OCI-M2 (cell line): ENCODE results near the gene ADGRE3.
A peak's percentile ranks its signal among the peaks of the same experiment; 100 is the strongest.
"Not testable (repeated sequence)": the region's sequence is repeated elsewhere in the genome, so short reads cannot be mapped to it uniquely, and the experiment has no call there.

Experiments used
- DNase-seq: peaks from one replicate; lab custom pipeline; 2025; ENCODE audit not compliant: unreplicated experiment; lab: John Stamatoyannopoulos, UW

The ADGRE3 gene

GRCh38 chr19:14611051-14611450, 63.6 kb downstream of the ADGRE3 start:
- no peak for DNase-seq

DNA sequence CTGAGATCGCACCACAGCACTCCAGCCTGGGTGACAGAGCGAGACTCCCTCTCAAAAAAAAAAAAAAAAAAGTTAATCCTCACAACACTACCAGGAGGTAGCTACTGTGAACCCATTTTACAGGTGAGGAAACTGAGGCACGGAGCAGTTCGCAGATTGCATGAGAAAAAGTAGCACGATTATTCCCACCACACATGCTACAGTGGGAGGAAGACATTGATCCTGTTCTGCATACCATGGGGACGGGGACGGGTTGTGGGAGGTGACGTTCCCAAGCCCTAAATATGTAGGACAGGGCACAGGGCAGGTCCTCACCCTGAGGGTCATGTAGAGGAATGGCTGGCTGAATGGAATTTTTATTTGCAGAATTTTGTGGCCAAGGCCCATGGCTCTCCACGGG, 68.0 kb downstream of the ADGRE3 start:
- DNase-seq: no peak

GRCh38 chr19:14603990-14604387, 70.7 kb downstream of the ADGRE3 start:
- no peak for DNase-seq

DNA sequence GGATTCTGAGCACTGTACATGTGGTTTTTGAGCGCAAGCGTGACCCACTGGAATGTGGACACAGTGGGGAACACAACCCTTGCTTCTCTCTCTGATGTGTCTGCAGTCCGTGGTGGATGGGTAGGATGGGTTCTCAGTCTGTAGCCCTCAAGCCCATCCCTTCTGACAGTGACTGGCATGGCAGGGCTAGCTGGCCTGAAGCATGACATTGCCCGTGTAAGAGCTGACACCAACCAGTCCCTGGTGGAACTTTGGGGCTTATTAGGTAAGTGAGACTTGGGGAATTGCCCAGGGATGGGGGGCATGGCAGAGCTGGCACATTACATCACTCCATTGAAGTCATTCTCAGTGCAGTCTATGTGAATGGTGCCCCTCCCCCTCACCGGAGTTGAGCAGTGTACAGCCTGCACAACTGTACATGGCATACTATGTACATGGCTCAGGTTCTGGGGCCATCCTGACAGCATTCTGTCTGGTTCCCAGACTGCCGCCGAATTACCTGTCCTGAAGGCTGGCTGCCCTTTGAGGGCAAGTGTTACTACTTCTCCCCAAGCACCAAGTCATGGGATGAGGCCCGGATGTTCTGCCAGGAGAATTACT, 75.0 kb downstream of the ADGRE3 start:
- no peak for DNase-seq

- DNase-seq: no peak
Observed at GRCh38 chr19:14595558-14595957, 79.1 kb downstream of the ADGRE3 start.

DNA sequence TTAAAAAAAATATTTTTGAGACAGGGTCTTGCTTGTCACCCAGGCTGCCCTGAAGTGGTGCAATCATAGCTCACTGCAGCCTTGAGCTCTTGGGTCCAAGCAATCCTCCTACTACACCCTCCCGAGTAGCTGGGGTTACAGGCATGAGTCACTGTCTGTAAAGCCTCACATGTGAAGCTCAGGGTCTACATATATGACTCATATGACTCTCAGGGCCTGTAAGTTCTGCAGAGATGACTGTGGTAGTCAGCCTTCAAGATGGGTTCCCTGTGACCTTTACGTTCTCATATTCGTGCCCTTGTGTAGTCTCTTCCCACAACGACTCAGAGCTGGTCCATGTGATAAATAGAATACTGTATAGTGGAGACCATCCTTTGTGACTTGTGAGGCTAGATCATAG, 85.2 kb downstream of the ADGRE3 start:
- DNase-seq: not testable (repeated sequence)

- not testable (repeated sequence) for DNase-seq
Observed at GRCh38 chr19:14585187-14585586, 89.5 kb downstream of the ADGRE3 start.

DNA sequence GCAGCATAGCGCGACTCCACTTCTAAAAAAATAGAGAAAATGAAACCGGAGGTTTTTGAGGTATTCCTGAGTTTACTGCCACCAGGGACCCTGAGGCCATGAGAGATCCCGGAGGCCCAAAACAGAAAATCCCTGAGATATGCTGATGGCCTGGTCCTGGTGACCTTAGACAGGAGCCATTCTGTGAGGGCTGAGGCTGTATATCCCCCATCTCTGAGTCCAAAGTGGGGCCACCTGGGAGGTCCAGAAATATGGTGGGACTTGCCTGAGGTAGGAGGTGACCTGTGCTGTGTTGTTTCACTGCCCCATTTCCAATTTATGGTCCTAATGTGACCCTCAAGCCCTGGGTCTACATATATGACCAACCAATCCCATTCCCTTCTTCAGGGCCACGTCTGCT, 90.3 kb downstream of the ADGRE3 start:
- not testable (repeated sequence) for DNase-seq

DNA sequence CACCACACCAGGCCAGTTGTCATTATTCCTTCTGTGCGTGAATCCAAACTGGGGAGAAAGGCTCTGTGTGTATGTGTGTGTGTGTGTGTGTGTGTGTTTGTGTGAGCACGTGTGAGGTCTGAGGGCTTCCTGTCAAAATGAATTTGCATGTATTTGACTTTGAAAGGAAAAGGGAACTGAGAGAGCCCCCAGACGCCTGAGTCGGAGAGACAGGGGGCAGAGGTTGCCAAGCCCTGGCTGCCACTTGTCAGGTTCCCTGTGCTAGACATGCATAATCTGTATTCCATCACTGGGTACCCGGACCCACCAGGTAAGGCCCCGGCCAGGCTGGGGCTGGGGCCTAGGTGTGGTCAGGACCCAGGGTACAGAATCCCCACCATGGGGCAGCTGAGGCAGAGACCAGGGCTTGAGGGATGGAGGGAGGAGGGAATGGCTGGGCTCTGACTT, 91.7 kb downstream of the ADGRE3 start, which contains the start of gene CLEC17A:
Gene CLEC17A, plus strand, starts transcription at position 191 of the 447 bp plus-strand sequence. Its CDS starts 77 bp downstream, at position 268.
- no peak for DNase-seq

DNA sequence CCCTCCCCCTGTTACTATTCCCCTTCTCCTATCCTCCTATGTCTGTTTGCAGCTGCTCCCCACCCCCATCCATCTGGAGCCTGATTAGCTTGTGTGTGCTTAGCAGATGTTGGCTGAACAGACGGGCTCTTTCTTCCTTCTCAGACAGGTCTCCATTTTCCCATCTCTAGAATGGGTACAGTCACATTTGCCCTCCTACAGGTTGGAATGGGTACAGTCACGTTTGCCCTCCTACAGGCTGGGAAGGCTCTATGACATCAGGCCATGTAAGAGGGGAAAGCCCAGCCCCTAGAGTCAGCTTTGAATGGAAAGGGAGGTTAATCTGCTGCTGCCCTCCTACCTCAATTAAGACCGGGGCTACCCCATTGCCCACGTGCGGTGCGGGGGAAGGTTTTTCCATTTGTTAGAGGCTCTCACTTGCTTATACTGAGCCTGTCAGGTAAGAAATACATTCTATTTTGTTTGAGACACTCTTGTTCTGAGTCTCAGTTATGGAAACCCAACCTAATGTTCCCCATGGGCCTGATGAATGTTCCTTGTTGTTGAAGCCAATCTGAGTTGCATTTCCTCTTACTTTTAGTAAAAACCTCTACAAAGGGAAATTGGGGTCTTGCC, 93.9 kb downstream of the ADGRE3 start:
- DNase-seq: no peak

- no peak for DNase-seq
Observed at GRCh38 chr19:14577885-14578427, 96.7 kb downstream of the ADGRE3 start.

DNA sequence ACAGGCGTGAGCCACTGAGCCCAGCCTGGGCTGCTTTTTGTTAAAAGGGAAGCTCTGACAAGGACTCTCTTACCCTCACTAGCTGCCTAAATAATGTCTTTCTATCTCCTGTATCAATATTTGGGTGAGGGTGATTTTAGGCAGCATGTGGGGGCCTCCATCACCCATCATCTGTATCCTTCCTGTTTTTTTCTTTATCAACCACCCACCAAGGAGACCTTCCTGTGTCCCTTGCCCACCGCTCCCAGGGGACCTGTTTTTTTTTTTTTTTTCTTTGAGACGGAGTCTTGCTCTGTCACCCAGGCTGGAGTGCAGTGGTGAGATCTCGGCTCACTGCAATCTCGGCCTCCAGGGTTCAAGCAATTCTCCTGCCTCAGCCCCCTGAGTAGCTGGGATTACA, 97.4 kb downstream of the ADGRE3 start:
- DNase-seq: no peak

DNA sequence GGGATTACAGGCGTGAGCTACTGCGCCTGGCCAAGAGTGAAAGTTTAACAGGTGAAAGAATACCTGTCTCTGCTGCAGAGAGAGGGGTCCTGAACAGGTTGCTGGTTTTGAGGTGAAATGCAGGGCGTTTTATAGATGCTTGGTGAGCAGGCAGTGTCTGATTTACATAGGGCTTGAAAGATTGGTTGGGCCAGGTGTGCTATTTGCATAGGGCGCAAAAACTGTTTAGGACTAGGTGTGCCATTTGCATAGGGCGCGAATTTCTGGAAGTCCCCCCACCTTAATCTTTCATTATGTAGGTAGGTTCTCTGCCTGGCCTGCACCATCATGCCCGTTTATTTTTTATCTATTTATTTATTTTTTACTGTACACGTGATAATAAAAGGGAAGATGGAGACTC, 98.3 kb downstream of the ADGRE3 start:
- DNase-seq: no peak

DNA sequence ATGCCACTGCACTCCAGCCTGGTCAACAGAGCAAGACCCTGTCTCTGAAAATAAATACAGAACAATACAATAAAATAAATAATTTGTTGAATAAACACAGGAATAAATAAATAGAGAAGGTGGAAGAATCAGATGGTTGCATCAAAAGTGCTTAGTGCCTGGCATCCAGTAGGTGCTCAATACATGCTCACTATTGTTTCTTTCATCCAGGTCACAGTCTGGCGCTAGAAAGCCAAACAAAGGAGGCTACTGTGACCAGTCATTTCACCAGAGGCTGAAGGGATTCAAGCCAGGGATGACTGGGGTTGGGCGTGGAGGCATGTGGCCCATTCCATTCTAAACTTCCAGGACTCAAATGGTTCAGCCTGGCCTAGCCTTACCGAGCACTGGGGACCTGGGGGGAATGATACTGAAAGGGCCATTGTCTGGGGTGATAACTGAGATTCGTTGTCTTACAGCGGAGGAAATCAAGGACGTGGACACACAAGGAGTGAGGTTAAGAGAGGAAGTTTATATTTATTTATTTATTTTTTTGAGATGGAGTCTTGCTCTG, 99.1 kb downstream of the ADGRE3 start:
- no peak for DNase-seq

DNA sequence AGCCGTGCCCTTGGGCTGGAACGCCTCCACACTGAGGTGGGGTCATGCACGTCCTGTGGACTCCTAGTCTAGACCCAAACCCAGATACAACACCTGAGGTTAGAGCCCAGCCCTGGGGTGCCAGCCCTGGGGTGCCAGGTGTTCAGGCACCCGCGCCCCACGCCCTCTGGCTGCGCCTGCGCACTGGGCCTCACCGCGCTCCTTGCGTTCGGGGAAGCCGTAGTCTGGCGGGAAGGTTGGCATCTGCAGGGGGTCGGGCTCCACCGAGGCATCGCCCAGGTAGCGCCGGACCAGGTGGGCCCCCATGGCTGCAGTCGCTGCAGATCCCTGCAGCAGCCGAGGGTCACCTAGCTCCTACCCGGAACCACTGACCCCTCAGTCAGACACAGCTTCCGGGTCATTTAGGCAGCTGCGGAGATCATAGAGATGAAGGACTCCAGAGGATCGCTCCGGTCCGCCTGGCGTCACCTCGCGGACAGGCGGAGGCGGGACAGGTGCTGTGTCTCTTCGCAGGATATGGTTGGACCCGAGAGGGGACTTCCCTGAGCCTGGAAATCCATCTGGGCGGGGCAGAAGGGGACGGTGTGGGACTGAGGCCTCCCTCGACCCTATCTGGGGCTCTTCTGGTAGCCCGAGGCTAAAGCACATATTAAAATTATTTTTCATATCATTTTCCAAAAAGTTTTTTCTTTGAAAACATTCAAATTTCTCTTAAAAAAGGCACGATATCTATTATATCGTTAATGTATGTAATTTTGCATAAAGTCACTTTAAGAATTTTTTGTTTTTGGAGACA, 102.8 kb downstream of the ADGRE3 start, which contains the start of gene NDUFB7:
Gene NDUFB7, minus strand, starts transcription at position 372 of the 796 bp plus-strand sequence. Its CDS starts 66 bp downstream, at position 306.
- peak; percentile 97 for DNase-seq

- no peak for DNase-seq
Observed at GRCh38 chr19:14570864-14571527, 103.6 kb downstream of the ADGRE3 start.
